Lung microvascular endothelial cell (primary cell): ENCODE measurements around the gene CDC37L1. TPM values are rescaled to one million over a fixed set of nuclear protein-coding genes. Genes with fewer than 3 reads are reported as not detected.

Experiments used
- DNase-seq, 2 donors: peaks; one replicate each; pipeline versions ENCODE4 v3.0.0 to v3.0.0-alpha.2; 2010; ENCODE audit warnings: low read depth in 2 of 2
- total RNA-seq: library from RNA; depleted of rRNA; stranded (reverse); fragments of >200 nt; gene quantifications from 2 replicates; pipeline ENCODE4 v1.2.1, GENCODE V29; 2014

The CDC37L1 gene
- total RNA-seq, 1 donor from 2014 or later, result 6.5 TPM

- peak in 1 of 2 donors; percentile 31 for DNase-seq
Observed at GRCh38 chr9:4714266-4715016, 35.1 kb downstream of the CDC37L1 start.

GRCh38 chr9:4716163-4716562 lies 36.8 kb downstream of the CDC37L1 start:
- DNase-seq, result no peak

- DNase-seq, result no peak
Observed at GRCh38 chr9:4717815-4718214, 38.4 kb downstream of the CDC37L1 start.

- DNase-seq, result no peak
Observed at GRCh38 chr9:4718911-4719310, 39.5 kb downstream of the CDC37L1 start.

GRCh38 chr9:4721736-4722135 lies 42.4 kb downstream of the CDC37L1 start:
- DNase-seq, result no peak

- DNase-seq, result no peak
Observed at GRCh38 chr9:4725706-4726442, 46.5 kb downstream of the CDC37L1 start.

- no peak for DNase-seq
Observed at GRCh38 chr9:4727593-4727992, 48.2 kb downstream of the CDC37L1 start.

- DNase-seq, result no peak
Observed at GRCh38 chr9:4732890-4733289, 53.5 kb downstream of the CDC37L1 start.

- DNase-seq, result no peak
Observed at GRCh38 chr9:4734150-4734549, 54.8 kb downstream of the CDC37L1 start.

GRCh38 chr9:4738866-4739586 lies 59.7 kb downstream of the CDC37L1 start:
- DNase-seq, result no peak

GRCh38 chr9:4739587-4740387 lies 60.4 kb downstream of the CDC37L1 start:
- DNase-seq, result peak; percentile 15 to 38

- no peak for DNase-seq
Observed at GRCh38 chr9:4740388-4740637, 60.9 kb downstream of the CDC37L1 start.

GRCh38 chr9:4740638-4741364 lies 61.4 kb downstream of the CDC37L1 start, which contains the start of gene AK3:
Gene AK3, minus strand, starts transcription at chr9:4741202. Its CDS starts 115 bp downstream, at chr9:4741087.
- peak; percentile 87 to 93 for DNase-seq

- DNase-seq, result peak; percentile 9 to 27
Observed at GRCh38 chr9:4741365-4742089, 62.2 kb downstream of the CDC37L1 start.

GRCh38 chr9:4742246-4742645 lies 62.9 kb downstream of the CDC37L1 start:
- no peak for DNase-seq

GRCh38 chr9:4743131-4743875 lies 63.9 kb downstream of the CDC37L1 start:
- DNase-seq, result no peak

- no peak for DNase-seq
Observed at GRCh38 chr9:4746278-4747030, 67.1 kb downstream of the CDC37L1 start.

GRCh38 chr9:4748612-4749011 lies 69.2 kb downstream of the CDC37L1 start:
- DNase-seq, result no peak
